Mucosa of stomach (tissue), 1 donor: Measurements from ENCODE around the gene ZNF618.

Experiments
- H3K27me3 ChIP-seq: one replicate; pipeline ENCODE4 v1.7.0; 2013; ENCODE audit warnings: mild to moderate bottlenecking, low read length; ENCODE audit not compliant: control insufficient read depth, insufficient read depth
- H3K36me3 ChIP-seq: one replicate; pipeline ENCODE4 v1.7.0; 2013; ENCODE audit warnings: low read length; ENCODE audit not compliant: control insufficient read depth, insufficient read depth
- H3K4me1 ChIP-seq: one replicate; pipeline ENCODE4 v1.7.0; 2013; ENCODE audit warnings: mild to moderate bottlenecking, low read length; ENCODE audit not compliant: control insufficient read depth, insufficient read depth
- H3K4me3 ChIP-seq: one replicate; pipeline ENCODE4 v1.7.0; 2013; ENCODE audit warnings: low read length
- H3K9ac ChIP-seq: one replicate; pipeline ENCODE4 v1.7.0; 2013; ENCODE audit warnings: mild to moderate bottlenecking, low read length, moderate library complexity
- H3K9me3 ChIP-seq: one replicate; pipeline ENCODE4 v1.7.0; 2013; ENCODE audit warnings: mild to moderate bottlenecking, low read length, moderate library complexity; ENCODE audit not compliant: control insufficient read depth
- donor health status: Pancreatic carcinoma.

Gene ZNF618

DNA sequence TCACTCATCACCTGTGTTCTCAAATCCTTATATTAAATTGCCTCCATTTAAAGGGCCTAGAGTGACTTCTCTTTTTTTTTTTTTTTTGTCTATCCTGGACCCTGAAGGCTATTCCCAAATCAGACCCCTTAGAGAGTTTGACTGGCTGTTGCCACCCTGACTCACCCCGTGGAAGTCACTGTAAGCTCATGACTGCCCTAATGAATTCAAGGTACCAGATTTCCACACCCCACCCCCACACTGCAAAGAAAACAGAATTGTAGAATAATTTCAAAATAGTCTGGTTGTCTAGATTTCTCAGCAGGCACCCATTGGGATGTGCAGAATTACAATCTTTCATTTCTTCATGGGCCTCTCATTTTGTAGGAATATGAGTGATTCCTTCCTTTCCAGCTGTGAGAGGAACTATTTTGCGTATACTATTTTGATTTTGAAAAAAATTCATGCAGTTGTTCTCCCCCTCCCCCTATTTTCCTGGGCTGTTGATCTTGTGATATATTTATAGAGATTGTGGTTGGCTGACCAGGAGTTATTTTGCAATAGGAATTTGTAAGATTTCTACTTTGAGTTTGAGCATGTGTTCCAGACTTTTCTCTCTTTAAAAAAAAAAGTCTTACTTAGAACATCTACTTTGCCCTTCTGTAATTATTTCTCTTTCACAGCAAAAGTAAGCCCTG lies 79.1 kb downstream of the ZNF618 start:
- Histone ChIP-seq H3K9ac (no peak overlapping the region), H3K36me3 (no peaks in the 10 kb centered on the region)

GRCh38 chr9:113956901-113957300 lies 80.8 kb downstream of the ZNF618 start:
- Histone ChIP-seq H3K4me3 (no peak overlapping the region), H3K27me3 (no peaks in the 10 kb centered on the region), H3K9ac (no peak overlapping the region), H3K4me1 (peaks cover 17% of the 10 kb centered on the region), H3K9me3 (no peaks in the 10 kb centered on the region), H3K36me3 (no peaks in the 10 kb centered on the region)

More for the DNA sequence above, 79.1 kb downstream of the ZNF618 start:
- no peaks in the 10 kb centered on the region for H3K9me3 ChIP-seq
- H3K27me3 ChIP-seq = no peaks in the 10 kb centered on the region
- peaks cover 17% of the 10 kb centered on the region for H3K4me1 ChIP-seq
- H3K4me3 ChIP-seq = no peak overlapping the region

DNA sequence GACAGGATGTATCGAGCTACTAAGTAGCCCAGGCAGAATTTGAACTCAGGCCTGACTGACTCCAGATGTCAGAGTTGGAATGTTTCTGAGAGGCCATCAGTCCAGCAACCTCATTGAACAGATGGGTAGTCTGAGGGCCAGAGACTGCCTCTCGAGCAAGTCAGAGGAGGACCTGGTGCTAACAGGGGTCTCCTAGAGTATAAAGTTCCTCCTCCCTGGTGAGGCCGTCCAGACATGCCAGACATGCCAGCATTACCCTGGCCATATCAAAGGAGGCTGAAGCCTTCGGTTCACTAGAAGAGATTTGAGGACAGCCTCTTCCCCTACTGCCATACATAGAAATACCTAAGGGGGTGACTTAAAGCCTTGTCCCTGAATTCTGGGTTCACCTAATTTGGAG lies 81.2 kb downstream of the ZNF618 start:
- Histone ChIP-seq H3K9me3 (no peaks in the 10 kb centered on the region), H3K9ac (peak overlapping the region; percentile 9), H3K36me3 (no peaks in the 10 kb centered on the region), H3K27me3 (no peaks in the 10 kb centered on the region), H3K4me3 (no peak overlapping the region), H3K4me1 (peaks cover 17% of the 10 kb centered on the region)

DNA sequence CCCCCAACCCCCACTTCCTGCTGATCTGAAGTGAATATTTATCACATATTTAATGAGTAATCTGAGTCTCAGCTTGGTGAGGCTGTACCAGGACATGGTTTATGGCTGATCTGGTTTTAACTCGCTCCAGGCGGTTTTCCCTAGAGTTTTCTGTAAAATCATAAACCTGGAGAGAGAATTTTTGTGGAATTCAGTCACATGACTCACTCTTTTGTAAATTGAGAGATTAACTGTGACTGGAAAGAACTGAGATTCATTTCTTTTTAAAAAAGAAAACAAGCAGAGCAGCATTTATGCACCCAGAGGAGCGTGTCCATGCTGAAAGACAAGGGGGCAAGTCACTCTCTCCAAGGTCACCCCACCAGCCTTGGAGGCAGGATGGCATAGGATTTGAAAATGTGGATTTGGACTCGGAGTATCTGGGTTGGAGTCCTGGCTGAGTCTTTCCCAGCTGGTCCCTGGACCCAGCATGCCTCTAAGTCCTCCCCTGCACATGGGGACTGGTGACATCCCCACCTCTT lies 81.8 kb downstream of the ZNF618 start:
- H3K9ac ChIP-seq = no peak overlapping the region
- no peak overlapping the region for H3K4me3 ChIP-seq
- H3K27me3 ChIP-seq = no peaks in the 10 kb centered on the region
- H3K36me3 ChIP-seq = no peaks in the 10 kb centered on the region
- H3K9me3 ChIP-seq = no peaks in the 10 kb centered on the region
- peaks cover 17% of the 10 kb centered on the region for H3K4me1 ChIP-seq

DNA sequence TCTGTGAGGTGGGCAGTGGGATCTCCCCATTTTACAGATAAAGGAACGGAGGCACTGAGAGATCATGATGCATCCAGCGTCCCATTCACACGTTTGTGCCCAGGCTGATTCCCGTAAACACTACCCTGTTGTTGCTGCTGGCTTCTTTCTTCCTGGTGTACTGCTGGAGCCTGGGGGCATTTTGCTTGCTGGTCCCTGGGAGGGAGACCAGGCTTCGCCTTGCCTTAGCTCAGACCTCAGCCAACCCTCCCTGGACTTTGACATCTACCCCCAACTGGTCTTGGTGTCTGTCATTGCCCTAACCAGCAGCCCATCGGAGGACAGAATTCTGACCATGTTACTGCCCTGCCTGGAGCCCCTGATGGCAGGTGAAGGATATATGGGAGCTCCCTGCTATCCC lies 82.4 kb downstream of the ZNF618 start:
- Histone ChIP-seq H3K4me1 (peaks cover 20% of the 10 kb centered on the region), H3K36me3 (no peaks in the 10 kb centered on the region), H3K27me3 (no peaks in the 10 kb centered on the region), H3K9me3 (no peaks in the 10 kb centered on the region), H3K9ac (no peak overlapping the region), H3K4me3 (no peak overlapping the region)

DNA sequence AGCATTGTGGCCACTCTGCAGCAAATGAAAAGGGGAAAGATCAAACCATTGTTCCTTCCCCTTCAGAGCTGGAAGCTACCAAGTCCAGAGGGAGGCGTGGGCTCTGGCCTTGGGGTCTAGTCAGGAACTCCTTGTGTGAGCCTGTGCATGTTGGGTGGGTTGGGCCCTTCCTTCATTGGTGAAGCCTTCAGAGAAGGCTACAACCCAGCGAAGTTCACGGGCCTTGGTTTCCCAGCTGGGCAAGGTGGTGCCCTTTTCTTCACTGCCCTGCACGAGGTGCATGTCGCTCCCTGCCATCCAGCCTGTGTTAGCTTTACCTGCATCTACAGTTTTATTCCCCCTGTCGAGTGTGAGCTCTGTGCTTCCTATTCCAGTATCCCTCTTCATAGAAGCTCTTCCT lies 84.7 kb downstream of the ZNF618 start:
- peaks cover 36% of the 10 kb centered on the region for H3K4me1 ChIP-seq
- no peak overlapping the region for H3K4me3 ChIP-seq
- no peaks in the 10 kb centered on the region for H3K9me3 ChIP-seq
- H3K27me3 ChIP-seq = no peaks in the 10 kb centered on the region
- H3K9ac ChIP-seq = no peak overlapping the region
- H3K36me3 ChIP-seq = no peaks in the 10 kb centered on the region

GRCh38 chr9:113962396-113962795 lies 86.3 kb downstream of the ZNF618 start:
- Histone ChIP-seq H3K27me3 (no peaks in the 10 kb centered on the region), H3K9ac (no peak overlapping the region), H3K4me1 (peaks cover 48% of the 10 kb centered on the region), H3K36me3 (no peaks in the 10 kb centered on the region), H3K9me3 (no peaks in the 10 kb centered on the region), H3K4me3 (no peak overlapping the region)

DNA sequence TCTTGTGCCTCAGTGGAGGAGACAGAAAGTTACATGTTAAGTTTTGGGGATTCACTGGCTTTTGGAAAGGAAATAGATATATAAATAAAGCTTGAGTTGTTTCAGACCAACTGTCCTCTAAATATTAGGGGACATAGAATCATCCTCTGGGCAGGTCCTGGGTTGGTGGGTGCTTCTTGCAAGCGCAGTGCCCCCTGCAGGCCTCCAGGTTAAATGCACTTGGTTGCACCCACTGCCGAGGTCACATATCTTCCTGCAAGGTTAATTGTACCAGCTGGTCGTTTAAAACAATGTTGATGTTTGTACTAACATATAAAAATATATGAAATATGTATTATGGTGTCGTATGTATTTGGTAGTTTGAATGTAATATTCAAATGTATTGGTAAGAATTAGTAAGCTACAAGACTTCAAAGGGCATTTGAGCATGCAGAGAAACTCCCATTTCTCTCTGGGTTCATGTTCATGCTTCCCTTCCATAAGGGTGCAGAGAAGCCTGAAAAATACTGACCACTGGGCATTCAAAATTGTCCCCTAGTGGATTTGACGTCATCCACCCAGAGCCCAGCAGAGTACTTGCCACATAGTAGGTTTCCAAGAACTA lies 87.0 kb downstream of the ZNF618 start:
- no peaks in the 10 kb centered on the region for H3K27me3 ChIP-seq
- no peaks in the 10 kb centered on the region for H3K36me3 ChIP-seq
- H3K9ac ChIP-seq = no peak overlapping the region
- no peaks in the 10 kb centered on the region for H3K9me3 ChIP-seq
- H3K4me1 ChIP-seq = peaks cover 46% of the 10 kb centered on the region
- H3K4me3 ChIP-seq = no peak overlapping the region

GRCh38 chr9:113963696-113964494 lies 87.8 kb downstream of the ZNF618 start:
- Histone ChIP-seq H3K9ac (no peak overlapping the region), H3K27me3 (no peaks in the 10 kb centered on the region), H3K9me3 (no peaks in the 10 kb centered on the region), H3K4me1 (peaks cover 41% of the 10 kb centered on the region), H3K36me3 (no peaks in the 10 kb centered on the region), H3K4me3 (no peak overlapping the region)

DNA sequence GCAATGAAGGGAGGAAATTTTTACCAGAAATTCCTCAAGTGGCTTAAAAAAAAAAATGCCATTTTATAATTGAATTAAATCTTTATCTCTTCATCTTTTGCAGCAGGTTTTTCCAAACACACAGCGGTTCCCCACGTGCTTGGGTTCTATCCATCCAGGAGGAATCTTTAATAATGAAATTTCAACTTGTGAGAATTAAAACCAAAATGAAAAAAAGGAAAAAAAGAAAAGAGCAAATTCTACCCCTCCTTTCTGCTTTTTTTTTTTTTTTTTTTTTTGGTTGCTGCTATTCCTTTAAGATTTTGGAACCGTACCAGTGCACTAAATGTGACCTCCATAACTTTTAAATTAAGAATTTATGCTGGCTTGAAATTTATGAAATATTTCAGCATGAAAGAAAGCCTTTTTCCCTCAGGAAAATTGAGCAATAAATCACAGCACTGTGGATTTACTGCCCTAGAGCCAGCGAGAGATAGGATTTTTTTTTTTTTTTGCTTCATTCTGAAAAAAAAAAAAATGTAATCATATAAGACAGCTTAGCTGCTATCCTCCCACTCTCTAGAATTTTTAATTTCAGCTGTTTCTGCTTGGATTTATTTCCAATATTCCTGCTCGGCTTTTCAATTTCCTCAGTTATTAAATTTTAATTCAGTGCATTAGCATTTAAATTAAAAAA lies 88.5 kb downstream of the ZNF618 start:
- H3K9ac ChIP-seq = no peak overlapping the region
- no peaks in the 10 kb centered on the region for H3K36me3 ChIP-seq
- H3K4me1 ChIP-seq = peaks cover 41% of the 10 kb centered on the region
- no peaks in the 10 kb centered on the region for H3K27me3 ChIP-seq
- H3K9me3 ChIP-seq = no peaks in the 10 kb centered on the region
- H3K4me3 ChIP-seq = no peak overlapping the region

DNA sequence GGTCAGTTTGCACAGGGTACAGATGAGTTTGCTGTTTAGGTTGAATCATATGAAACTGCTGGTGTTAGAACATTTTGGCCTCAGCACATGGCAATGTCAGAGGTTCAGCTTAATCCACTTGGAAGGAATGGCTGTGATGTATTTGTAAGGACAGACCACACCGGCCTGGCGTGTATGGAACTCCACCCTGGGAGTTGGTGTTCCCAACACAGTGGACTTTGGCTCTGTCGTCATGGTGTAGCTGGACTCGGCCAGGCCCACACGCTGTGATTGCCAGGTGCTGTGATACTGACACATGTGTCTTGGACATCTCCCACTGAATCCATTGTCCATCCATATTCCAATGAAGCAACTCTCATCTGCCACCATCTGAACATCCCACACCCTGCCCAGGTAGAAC lies 90.3 kb downstream of the ZNF618 start:
- Histone ChIP-seq H3K9me3 (no peaks in the 10 kb centered on the region), H3K9ac (peak overlapping the region; percentile 36), H3K4me3 (no peak overlapping the region), H3K36me3 (no peaks in the 10 kb centered on the region), H3K4me1 (peaks cover 41% of the 10 kb centered on the region), H3K27me3 (no peaks in the 10 kb centered on the region)

- H3K9me3 ChIP-seq = no peaks in the 10 kb centered on the region
- no peaks in the 10 kb centered on the region for H3K36me3 ChIP-seq
- no peak overlapping the region for H3K4me3 ChIP-seq
- no peaks in the 10 kb centered on the region for H3K27me3 ChIP-seq
- H3K4me1 ChIP-seq = peaks cover 41% of the 10 kb centered on the region
- no peak overlapping the region for H3K9ac ChIP-seq
These were observed 91.3 kb downstream of the ZNF618 start for GRCh38 chr9:113967380-113967779.
